HG03103 (cell line): ENCODE data around the gene MPPED1.

Experiments
- ATAC-seq: cut with Tn5 transposase; IDR thresholded peaks from one replicate; pipeline ENCODE4 v1.9.1; 2021; ENCODE audit warnings: low read depth; ENCODE audit not compliant: unreplicated experiment

The MPPED1 gene

GRCh38 chr22:43411869-43412807 is at the start of gene MPPED1:
Gene MPPED1 (plus strand): TSS chr22:43412014. CDS start chr22:43424986, 12,972 bp downstream.
- no peak for ATAC-seq

GRCh38 chr22:43363315-43364168 is 48.3 kb upstream of the MPPED1 start:
- no peak for ATAC-seq

- no peak for ATAC-seq
Measured at GRCh38 chr22:43364169-43364435, 47.7 kb upstream of the MPPED1 start.

DNA sequence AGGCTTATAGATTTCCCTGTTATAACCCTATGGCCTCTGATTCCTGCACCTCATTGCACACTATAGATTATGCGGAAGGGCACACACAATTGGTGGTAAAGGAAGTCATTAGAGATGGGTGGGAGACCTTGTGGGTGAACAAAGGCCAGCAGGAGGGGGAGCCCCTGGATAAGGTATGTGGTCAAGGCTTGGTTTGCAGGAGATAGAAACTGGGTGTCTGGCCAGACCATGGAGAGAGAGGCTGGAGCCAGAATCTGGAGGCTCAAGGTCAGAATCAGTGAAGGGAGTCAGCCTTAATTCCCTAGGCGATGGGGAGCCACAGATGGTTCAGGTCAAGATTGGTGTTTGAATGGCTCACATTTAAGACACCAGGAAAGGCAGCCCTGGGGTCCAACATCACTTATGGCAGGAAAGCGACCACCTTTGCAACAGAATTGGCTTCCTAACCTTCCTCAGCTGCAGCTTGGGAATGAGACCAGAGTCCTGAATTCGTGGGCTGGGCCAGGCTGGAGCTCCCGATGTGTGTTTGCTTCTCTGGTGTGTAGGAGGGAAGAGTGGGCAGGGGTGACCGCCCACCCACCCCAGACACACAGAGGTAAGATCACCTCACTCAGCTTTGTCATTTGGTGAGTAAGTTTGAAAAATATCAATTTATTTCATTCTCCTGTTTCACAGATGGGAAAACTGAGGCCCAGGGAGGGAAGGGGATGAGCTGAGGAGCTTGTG is 45.9 kb upstream of the MPPED1 start:
- no peak for ATAC-seq

- ATAC-seq: no peak
Measured at GRCh38 chr22:43370036-43370435, 41.8 kb upstream of the MPPED1 start.

- ATAC-seq: no peak
Measured at GRCh38 chr22:43375951-43376455, 35.8 kb upstream of the MPPED1 start.

DNA sequence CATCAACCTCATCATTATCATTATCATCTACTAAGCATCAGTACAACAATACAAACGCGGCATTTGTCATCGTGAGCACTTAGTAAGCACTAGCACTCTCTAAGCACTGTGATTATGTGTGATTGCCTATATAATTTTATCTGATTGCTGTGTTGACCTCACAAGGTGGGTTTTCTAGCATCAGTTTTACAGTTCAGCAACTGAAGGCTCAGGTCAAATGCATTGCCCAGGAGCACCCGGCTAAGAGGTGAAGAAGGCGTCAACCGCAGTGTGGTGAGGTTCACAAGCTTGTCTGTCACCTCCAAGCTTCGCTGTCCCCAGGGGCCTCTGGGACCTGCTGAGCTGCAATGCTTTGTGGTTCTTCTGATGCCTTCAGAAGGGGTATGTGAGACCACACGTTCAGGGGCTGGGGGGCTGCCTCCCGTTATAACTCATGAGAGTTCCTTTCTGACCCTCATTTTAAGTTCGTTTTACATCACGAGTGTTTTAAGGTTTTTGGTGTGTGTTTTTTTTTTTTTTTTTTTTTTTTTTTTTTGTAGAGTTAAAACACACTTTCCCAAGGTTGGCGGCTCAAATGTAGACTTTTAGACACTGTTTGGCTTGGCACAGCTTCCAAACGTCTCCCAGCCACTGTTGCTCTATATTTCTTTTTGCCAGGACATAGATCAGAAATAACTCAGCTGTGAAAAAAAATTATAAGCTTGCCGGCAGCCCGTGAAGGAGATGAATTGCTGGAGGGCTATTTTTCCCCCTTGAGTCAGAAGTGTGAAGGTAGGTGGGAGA is 34.9 kb upstream of the MPPED1 start:
- ATAC-seq: no peak

DNA sequence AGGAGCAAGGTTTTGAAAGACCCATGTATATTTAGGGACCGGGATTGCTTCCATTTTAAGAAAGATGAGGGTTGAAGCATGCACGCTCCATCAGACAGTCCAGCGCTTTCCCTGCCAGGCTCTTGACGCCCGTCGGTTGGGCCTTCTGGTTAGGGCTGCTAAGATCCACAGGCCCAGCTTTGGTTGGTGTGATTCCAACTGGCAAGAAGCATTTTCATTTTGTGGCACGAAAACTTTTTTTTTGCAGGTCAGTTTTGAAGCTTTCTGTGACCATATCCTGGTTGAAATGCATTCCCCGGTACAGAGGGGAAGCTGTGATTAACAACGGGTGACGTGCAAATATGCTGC is 34.3 kb upstream of the MPPED1 start:
- ATAC-seq: no peak

GRCh38 chr22:43377896-43378704 is 33.7 kb upstream of the MPPED1 start:
- no peak for ATAC-seq

GRCh38 chr22:43381693-43382092 is 30.1 kb upstream of the MPPED1 start:
- no peak for ATAC-seq

DNA sequence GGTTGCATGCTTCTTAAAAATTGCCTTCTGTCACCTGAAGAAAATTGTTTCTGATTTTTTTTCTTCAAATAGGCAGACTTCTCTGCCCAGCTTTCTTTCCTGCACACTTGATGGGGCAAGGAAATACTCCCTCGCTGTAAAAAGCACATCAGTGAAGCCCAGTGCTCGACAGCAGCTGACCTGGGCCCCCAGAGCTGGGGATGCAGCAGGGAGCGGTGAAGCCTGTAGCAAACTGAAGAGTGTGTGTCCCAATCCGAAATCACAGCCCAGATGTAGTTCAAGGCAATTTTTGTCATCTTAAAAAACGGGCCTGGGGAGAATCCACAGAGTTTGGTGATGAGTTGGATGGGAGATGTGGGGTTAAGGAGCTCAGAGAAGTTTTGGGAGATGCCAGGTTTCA is 27.0 kb upstream of the MPPED1 start:
- no peak for ATAC-seq

DNA sequence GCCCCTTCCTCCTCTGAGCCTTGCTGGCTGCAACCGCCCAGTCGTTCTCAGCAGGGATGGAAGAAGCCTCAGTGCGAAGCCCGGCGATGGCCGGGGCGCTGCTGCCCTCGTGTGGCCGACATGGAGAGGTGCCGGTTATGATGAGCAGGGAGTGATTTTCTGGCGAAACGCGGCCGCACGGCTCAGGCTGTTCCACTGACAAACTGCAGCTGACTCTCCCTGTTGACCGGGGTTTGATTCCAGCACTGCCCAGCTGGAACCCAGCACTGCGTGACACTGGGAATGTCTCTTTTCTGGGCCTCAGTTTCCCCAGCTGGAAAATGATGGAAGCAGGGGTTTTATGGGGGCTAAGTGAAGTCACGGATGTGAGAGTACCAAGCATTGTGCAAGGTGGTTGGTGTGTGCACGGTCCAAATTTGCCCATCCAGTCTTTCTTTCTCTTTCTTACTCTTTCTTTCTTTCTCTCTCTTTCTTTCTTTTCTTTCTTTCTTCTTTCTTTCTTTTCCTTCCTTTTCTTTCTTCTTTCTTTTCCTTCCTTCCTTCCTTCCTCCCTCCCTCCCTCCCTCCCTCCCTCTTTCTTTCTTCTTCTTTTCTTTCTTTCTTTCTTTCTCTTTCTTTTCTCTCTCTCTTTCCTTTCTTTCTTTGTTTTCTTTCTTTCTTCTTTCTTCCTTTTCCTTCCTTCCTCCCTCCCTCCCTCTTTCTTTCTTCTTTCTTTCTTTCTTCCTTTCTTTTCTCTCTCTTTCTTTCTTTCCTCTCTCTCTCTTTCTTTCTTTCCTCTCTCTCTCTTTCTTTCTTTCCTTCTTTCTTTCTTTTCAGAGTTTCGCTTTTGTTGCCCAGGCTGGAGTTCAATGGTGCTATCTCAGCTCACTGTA is 25.8 kb upstream of the MPPED1 start:
- no peak for ATAC-seq

- ATAC-seq: no peak
Measured at GRCh38 chr22:43387815-43388214, 24.0 kb upstream of the MPPED1 start.

DNA sequence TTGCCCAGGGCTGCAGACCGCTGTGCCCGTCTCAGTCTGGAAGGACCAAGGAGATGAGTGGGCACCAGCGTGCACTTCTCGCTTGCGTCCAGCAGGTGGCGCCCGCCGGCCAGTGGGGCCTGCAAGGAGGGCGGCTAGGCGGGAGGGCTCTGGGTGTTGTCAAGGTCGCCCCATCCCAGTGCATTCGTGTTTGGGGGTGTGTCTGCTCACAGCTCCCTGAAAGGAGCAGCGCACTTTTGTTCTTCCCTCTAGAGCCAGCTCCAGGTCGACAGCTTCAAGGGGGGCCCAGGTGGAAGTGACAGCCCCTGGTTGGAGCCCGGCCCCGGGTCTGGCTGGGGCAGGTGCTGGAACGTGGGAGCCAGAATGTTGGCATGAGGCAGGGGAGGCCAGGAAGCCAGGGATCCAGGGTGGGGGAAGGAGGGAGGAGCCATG is 23.4 kb upstream of the MPPED1 start:
- ATAC-seq: no peak

- ATAC-seq: no peak
Measured at GRCh38 chr22:43389227-43389836, 22.5 kb upstream of the MPPED1 start.

DNA sequence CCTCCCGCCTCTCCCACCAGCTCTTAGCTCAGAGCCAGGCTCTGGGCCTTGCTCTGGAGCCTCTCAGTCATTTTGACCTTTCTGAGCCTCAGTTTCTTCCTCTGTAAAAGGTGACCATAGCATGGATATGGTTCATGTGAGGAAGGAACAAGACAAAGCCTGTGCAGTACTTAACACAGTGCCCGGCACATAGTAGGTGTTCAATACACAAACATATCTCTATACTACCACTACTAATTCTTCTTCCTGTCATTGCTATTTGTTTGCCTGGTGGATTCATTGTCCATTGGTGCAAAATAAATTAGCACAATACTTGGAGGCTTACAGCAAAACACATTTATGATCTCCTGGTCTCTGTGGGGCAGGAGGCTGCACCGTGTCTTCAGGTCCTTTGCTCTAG is 21.6 kb upstream of the MPPED1 start:
- ATAC-seq: no peak

GRCh38 chr22:43390872-43391271 is 20.9 kb upstream of the MPPED1 start:
- no peak for ATAC-seq

DNA sequence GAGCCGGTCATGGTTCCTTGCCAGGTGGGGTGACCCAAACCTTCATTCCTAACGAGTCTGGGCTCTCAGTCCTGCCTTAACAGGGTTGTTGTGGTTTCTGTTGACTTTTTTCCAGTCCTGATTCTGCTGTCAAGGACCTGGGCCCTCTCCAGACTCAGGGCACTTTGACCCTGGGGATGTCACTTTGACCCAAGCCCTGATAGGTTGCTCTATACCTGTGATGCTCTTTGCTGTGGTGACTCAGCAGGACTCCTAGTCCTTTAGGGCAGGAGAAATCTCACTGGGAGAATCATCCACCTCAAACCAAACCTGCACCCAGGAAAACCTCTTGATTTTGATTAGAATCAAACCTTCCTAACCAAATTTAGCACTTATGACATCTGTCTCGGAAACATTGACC is 20.5 kb upstream of the MPPED1 start:
- no peak for ATAC-seq
